ENCODE results near the gene RNF150. TPM values are rescaled to one million over a fixed set of nuclear protein-coding genes. Genes with fewer than 3 reads are reported as not detected.

Gene RNF150
- total and polyA plus RNA-seq, 12 donors, result 4.9 to 88.6 (median 61.3) TPM

DNA sequence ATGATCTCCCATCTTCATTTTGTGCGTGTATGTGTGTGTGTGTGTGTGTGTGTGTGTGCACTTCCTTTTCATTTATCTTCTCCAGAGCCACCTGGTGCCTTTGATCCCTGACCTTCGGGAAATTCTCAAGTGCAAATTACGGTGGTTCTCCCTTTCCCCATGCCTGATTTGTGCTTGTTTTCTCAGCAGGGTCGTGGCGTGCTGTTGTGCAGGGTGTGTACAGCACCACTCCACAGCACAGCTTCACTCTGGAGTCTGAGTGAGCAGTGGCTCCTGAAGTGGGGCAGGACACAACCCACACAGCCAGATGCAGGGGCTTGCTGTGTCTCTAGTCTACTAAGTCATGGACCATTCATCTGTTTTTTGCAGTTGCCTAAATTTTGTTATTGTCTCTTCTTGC is 262.8 kb downstream of the RNF150 start:
- H3K4me3 ChIP-seq, result no peak overlapping the region
- no peaks in the 10 kb centered on the region for H3K27me3 ChIP-seq
- peaks cover 7 to 14% of the 10 kb centered on the region in 2 donors for H3K4me1 ChIP-seq (replicated peaks in 1 of 2)
- DNase-seq, result no peak
- H3K36me3 ChIP-seq (replicated peaks in 1 of 2), result no peaks in the 10 kb centered on the region
- WGBS, 4 donors, result 44 to 74% (median 63%) methylated on average over 5 of the region's 5 CpGs
- no peak overlapping the region for H3K27ac ChIP-seq
- intact Hi-C loops (cut with DNase I), result no loop called here
- no peak for TF ChIP-seq POLR2A (IDR thresholded peaks at IDR 0.05)
- TF ChIP-seq, protein P1, sequence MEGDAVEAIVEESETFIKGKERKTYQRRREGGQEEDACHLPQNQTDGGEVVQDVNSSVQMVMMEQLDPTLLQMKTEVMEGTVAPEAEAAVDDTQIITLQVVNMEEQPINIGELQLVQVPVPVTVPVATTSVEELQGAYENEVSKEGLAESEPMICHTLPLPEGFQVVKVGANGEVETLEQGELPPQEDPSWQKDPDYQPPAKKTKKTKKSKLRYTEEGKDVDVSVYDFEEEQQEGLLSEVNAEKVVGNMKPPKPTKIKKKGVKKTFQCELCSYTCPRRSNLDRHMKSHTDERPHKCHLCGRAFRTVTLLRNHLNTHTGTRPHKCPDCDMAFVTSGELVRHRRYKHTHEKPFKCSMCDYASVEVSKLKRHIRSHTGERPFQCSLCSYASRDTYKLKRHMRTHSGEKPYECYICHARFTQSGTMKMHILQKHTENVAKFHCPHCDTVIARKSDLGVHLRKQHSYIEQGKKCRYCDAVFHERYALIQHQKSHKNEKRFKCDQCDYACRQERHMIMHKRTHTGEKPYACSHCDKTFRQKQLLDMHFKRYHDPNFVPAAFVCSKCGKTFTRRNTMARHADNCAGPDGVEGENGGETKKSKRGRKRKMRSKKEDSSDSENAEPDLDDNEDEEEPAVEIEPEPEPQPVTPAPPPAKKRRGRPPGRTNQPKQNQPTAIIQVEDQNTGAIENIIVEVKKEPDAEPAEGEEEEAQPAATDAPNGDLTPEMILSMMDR (IDR thresholded peaks at IDR 0.05), result no peak
- no peaks in the 10 kb centered on the region for H3K9me3 ChIP-seq (replicated peaks in 1 of 3)

DNA sequence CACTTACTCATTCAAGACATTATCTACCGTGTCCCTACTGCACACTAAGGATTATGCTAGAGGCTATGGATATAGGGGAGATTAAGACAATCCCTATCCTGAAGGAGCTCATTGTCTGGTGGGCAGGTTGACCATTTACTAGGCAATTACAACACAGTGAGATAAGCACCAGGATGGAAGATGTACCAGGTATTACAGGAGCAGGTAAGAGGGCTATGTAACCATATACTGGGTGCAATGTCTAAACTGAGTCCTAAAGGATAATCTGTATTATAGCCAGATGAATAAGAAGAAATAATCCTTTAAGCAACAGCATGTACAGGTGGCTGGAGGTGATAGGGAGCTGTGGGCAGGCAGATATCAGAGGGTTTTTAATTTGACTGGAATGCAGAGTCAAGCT is 263.8 kb downstream of the RNF150 start:
- TF ChIP-seq, protein P1 (IDR thresholded peaks at IDR 0.05), result no peak
- TF ChIP-seq POLR2A (IDR thresholded peaks at IDR 0.05), result no peak
- Histone ChIP-seq H3K9me3 (replicated peaks in 1 of 3) (no peaks in the 10 kb centered on the region), H3K4me3 (no peak overlapping the region), H3K36me3 (replicated peaks in 1 of 2) (no peaks in the 10 kb centered on the region), H3K27ac (no peak overlapping the region), H3K4me1 (replicated peaks in 1 of 2) (peaks cover 7 to 14% of the 10 kb centered on the region in 2 donors), H3K27me3 (no peaks in the 10 kb centered on the region)
- 83 to 97% (median 94%) methylated on average over 1 of the region's 1 CpG for WGBS, 4 donors
- DNase-seq, result no peak
- intact Hi-C loops (cut with DNase I), result loop anchor here in 1 of 2 donors (10.0 kb wide), 1 partner anchor 125 kb away; no protein-coding TSS in a partner anchor

DNA sequence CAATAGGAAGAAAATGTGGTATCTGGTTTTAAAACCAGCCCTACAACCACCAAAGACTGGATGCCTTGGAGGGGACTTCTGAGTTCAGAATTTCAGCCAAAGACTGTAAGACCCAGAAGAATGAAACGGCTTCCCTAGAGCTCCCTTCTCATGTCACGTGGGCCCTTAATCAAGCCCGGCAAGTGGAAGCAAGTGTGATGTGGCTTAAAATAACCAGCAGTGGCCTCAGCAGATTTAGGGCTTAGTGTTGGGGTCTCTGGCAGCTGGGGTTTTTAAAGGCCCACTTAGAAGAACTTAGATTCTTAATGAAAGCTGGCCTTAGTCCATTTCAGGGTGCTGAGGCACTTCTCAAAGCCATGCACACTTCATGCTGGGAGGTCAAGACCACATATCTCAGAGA is 265.9 kb downstream of the RNF150 start:
- Histone ChIP-seq H3K9me3 (replicated peaks in 1 of 3) (no peaks in the 10 kb centered on the region), H3K27ac (no peak overlapping the region), H3K4me3 (no peak overlapping the region), H3K36me3 (replicated peaks in 1 of 2) (no peaks in the 10 kb centered on the region), H3K4me1 (replicated peaks in 1 of 2) (peaks cover 7 to 14% of the 10 kb centered on the region in 2 donors), H3K27me3 (no peaks in the 10 kb centered on the region)
- WGBS, 4 donors, result 82 to 95% (median 89%) methylated on average over 3 of the region's 3 CpGs
- intact Hi-C loops (cut with DNase I), result loop anchor here in 1 of 2 donors (10.0 kb wide), 1 partner anchor 127 kb away; no protein-coding TSS in a partner anchor
- TF ChIP-seq POLR2A (IDR thresholded peaks at IDR 0.05), result no peak
- TF ChIP-seq, protein P1 (IDR thresholded peaks at IDR 0.05), result no peak
- no peak for DNase-seq

DNA sequence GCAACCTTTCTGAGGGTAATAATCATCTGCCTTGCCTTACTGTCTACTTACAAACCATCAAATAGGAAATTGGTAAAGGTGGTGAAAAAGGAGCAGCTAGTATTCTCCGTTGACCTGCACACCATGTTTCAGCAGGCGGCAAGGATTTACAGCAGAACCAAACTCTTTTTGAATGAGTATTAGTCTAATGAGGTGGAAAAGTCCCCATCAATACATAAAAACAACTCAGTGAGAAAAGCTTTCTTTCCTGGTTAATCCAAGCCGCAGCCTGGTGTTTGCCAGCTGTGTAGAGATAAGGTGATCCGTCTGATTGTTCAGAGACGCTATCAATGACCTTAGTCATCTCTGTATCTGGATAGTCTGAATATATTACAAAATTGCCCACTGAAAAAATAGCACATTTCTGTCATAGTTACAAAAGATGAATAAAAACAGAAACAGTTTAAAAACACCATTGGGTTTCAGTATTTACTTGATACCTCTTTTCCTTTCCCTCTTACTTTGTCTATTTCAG is 266.7 kb downstream of the RNF150 start:
- Histone ChIP-seq H3K4me1 (replicated peaks in 1 of 2) (peaks cover under 1 to 10% of the 10 kb centered on the region in 2 donors), H3K4me3 (no peak overlapping the region), H3K27me3 (no peaks in the 10 kb centered on the region), H3K9me3 (replicated peaks in 1 of 3) (no peaks in the 10 kb centered on the region), H3K27ac (no peak overlapping the region), H3K36me3 (replicated peaks in 1 of 2) (no peaks in the 10 kb centered on the region)
- intact Hi-C loops (cut with DNase I), result loop anchor here in 1 of 2 donors (10.0 kb wide), 1 partner anchor 128 kb away; no protein-coding TSS in a partner anchor
- TF ChIP-seq POLR2A (IDR thresholded peaks at IDR 0.05), result no peak
- TF ChIP-seq, protein P1 (IDR thresholded peaks at IDR 0.05), result no peak
- 65 to 68% (median 66%) methylated on average over 5 of the region's 5 CpGs for WGBS, 4 donors
- DNase-seq, result no peak

Measured in adrenal gland (tissue), 12 donors.